GM23338 (cell line): ENCODE measurements around the gene NUDT12. TPM values are rescaled to one million over a fixed set of nuclear protein-coding genes. Genes with fewer than 3 reads are reported as not detected.

Experiments used
- ATAC-seq: fragments of 200-7000 bp; cut with Tn5 transposase; 3 replicates; pipeline ENCODE4 v1.9.1; 2020
- DNase-seq: peaks from one replicate; pipeline ENCODE4 v3.0.0-alpha.2; 2015; ENCODE audit warnings: low spot score
- H2AFZ ChIP-seq: fragments of 200-600 bp; sonication (generic); 2 replicates; pipeline ENCODE4 v1.8.0; 2016; ENCODE audit warnings: antibody characterized with exemption, mild to moderate bottlenecking, moderate library complexity
- H3F3A ChIP-seq: fragments of 200-600 bp; sonication (generic); replicated peaks from 2 replicates; pipeline ENCODE4 v1.8.0; 2017; ENCODE audit warnings: antibody characterized with exemption, mixed run types, low read depth
- H3K27ac ChIP-seq: fragments of 200-600 bp; sonication (generic); 2 replicates; pipeline ENCODE4 v1.6.1; 2016; ENCODE audit warnings: low read depth
- H3K27me3 ChIP-seq: fragments of 200-600 bp; sonication (generic); 2 replicates; pipeline ENCODE4 v1.8.0; 2016; ENCODE audit warnings: mild to moderate bottlenecking, mixed run types, moderate library complexity; ENCODE audit not compliant: insufficient read depth
- H3K36me3 ChIP-seq: fragments of 200-600 bp; sonication (generic); 2 replicates; pipeline ENCODE4 v1.8.0; 2016; ENCODE audit warnings: mild to moderate bottlenecking; ENCODE audit not compliant: insufficient read depth
- H3K4me1 ChIP-seq: fragments of 200-600 bp; sonication (generic); 2 replicates; pipeline ENCODE4 v1.8.0; 2016; ENCODE audit warnings: mild to moderate bottlenecking, moderate library complexity; ENCODE audit not compliant: insufficient read depth
- H3K4me2 ChIP-seq: fragments of 200-600 bp; sonication (generic); 2 replicates; pipeline ENCODE4 v1.7.1; 2017; ENCODE audit warnings: mixed run types
- H3K4me3 ChIP-seq: fragments of 200-600 bp; sonication (generic); 2 replicates; pipeline ENCODE4 v1.6.1; 2016; ENCODE audit warnings: mixed run types
- H3K79me2 ChIP-seq: fragments of 200-600 bp; sonication (generic); replicated peaks from 2 replicates; pipeline ENCODE4 v1.8.0; 2017; ENCODE audit warnings: mild to moderate bottlenecking; ENCODE audit not compliant: insufficient read depth
- H3K9me2 ChIP-seq: fragments of 200-600 bp; sonication (generic); 2 replicates; pipeline ENCODE4 v1.8.0; 2017; ENCODE audit not compliant: insufficient read depth
- H4K20me1 ChIP-seq: fragments of 200-600 bp; sonication (generic); replicated peaks from 2 replicates; pipeline ENCODE4 v1.8.0; 2017; ENCODE audit warnings: mild to moderate bottlenecking; ENCODE audit not compliant: insufficient read depth
- H3K27ac Mint-ChIP-seq: 2 replicates; pipeline ENCODE4 v1.8.0; 2020; ENCODE audit warnings: inconsistent platforms, mild to moderate bottlenecking, moderate library complexity, mixed read lengths
- H3K27me3 Mint-ChIP-seq: 3 replicates; pipeline ENCODE4 v1.8.0; 2022; ENCODE audit warnings: low read depth, mild to moderate bottlenecking, moderate library complexity, mixed read lengths, inconsistent platforms; ENCODE audit not compliant: insufficient read depth, poor library complexity
- H3K36me3 Mint-ChIP-seq: 3 replicates; pipeline ENCODE4 v1.8.0; 2021; ENCODE audit warnings: low read depth, mild to moderate bottlenecking, inconsistent platforms, moderate library complexity, mixed read lengths
- H3K4me1 Mint-ChIP-seq: 3 replicates; pipeline ENCODE4 v1.8.0; 2020; ENCODE audit warnings: mild to moderate bottlenecking, inconsistent platforms, mixed read lengths
- H3K4me3 Mint-ChIP-seq: 3 replicates; pipeline ENCODE4 v1.8.0; 2021; ENCODE audit warnings: moderate library complexity, mild to moderate bottlenecking, inconsistent platforms, mixed read lengths
- H3K9me3 Mint-ChIP-seq: 3 replicates; pipeline ENCODE4 v1.8.0; 2020; ENCODE audit warnings: moderate library complexity, mild to moderate bottlenecking, inconsistent platforms, mixed read lengths
- CTCF ChIP-seq, 2 experiments: fragments of 200-600 bp in 1 of 2; sonication (generic) in 1 of 2; conservative IDR thresholded peaks; 2 replicates each; pipeline versions ENCODE4 v1.5.1 to v1.6.1; 2016 to 2017; ENCODE audit warnings: antibody characterized with exemption in 2 of 2, low read depth in 2 of 2, mild to moderate bottlenecking in 2 of 2, moderate library complexity in 1 of 2
- ETS1 ChIP-seq: IDR thresholded peaks from 2 replicates; pipeline ENCODE4 v1.6.1; 2016; ENCODE audit warnings: antibody characterized with exemption
- EZH2 ChIP-seq: fragments of 200-600 bp; sonication (generic); IDR thresholded peaks from one replicate; pipeline ENCODE4 v1.8.0; 2017; ENCODE audit warnings: antibody characterized with exemption, mild to moderate bottlenecking, low read depth; ENCODE audit not compliant: unreplicated experiment
- JUNB ChIP-seq: IDR thresholded peaks from one replicate; pipeline ENCODE4 v1.6.1; 2016; ENCODE audit warnings: antibody characterized with exemption; ENCODE audit not compliant: unreplicated experiment
- NANOG ChIP-seq: IDR thresholded peaks from 2 replicates; pipeline ENCODE4 v1.6.1; 2016; ENCODE audit warnings: antibody characterized with exemption, borderline replicate concordance
- ZNF331 ChIP-seq: fragments of 250-450 bp; sonication (Bioruptor Pico); IDR thresholded peaks from 2 replicates; pipeline ENCODE4 v1.5.0; 2020; ENCODE audit warnings: low read depth, mild to moderate bottlenecking, moderate library complexity
- ZNF462 ChIP-seq: fragments of 250-450 bp; sonication (Bioruptor Pico); IDR thresholded peaks from 2 replicates; pipeline ENCODE4 v1.5.0; 2020; ENCODE audit warnings: mild to moderate bottlenecking, moderate library complexity
- polyA plus RNA-seq: library from polyadenylated mRNA; unstranded; fragments of >200 nt; fragmentation: Nextera tagmentation; extraction: Ambion mirVana; gene quantifications from 2 replicates; pipeline ENCODE4 v1.2.1, GENCODE V29; 2016
- total RNA-seq: library from RNA; depleted of rRNA; stranded (reverse); fragments of >200 nt; shearing (Covaris generic); gene quantifications from 2 replicates; pipeline ENCODE4 v1.2.3, GENCODE V29; 2014

Gene NUDT12
- total and polyA plus RNA-seq, 2 experiments from 2014 or later: 11.5 to 12.8 TPM

GRCh38 chr5:103546858-103547257 is 15.7 kb downstream of the NUDT12 start (continued):
- TF ChIP-seq ZNF462 (CRISPR knock-in tag) (no peak), ETS1 (no peak)

- no peaks in the 10 kb centered on the region for H4K20me1 ChIP-seq
- no peak overlapping the region for H3K4me2 ChIP-seq
- no peaks in the 10 kb centered on the region for H3K4me1 ChIP-seq
- Mint-ChIP-seq H3K9me3 (no peaks in the 10 kb centered on the region), H3K4me1 (no peaks in the 10 kb centered on the region), H3K4me3 (no peak overlapping the region), H3K27me3 (no peaks in the 10 kb centered on the region), H3K36me3 (no peaks in the 10 kb centered on the region), H3K27ac (no peak overlapping the region)
- H3K79me2 ChIP-seq: no peaks in the 10 kb centered on the region
- no peaks in the 10 kb centered on the region for H3K9me2 ChIP-seq
- no peaks in the 10 kb centered on the region for H3K36me3 ChIP-seq
- no peaks in the 10 kb centered on the region for H3F3A ChIP-seq
- no peak for DNase-seq
- ATAC-seq: no peak
- no peak overlapping the region for H2AFZ ChIP-seq
- H3K4me3 ChIP-seq: no peak overlapping the region
- TF ChIP-seq EZH2: no peak
- TF ChIP-seq ETS1: no peak
- no peak for TF ChIP-seq NANOG
- TF ChIP-seq CTCF (conservative IDR thresholded peaks at IDR 0.05; ENCODE audit: low read depth in 2 of 2): no peak
- no peak for TF ChIP-seq ZNF331 (CRISPR knock-in tag)
- no peak for TF ChIP-seq JUNB
- H3K27ac ChIP-seq: no peak overlapping the region
- no peaks in the 10 kb centered on the region for H3K27me3 ChIP-seq
Observed at GRCh38 chr5:103542441-103542840, 20.1 kb downstream of the NUDT12 start.
